ENCODE measurements around the gene NODAL. TPM values are rescaled to one million over a fixed set of nuclear protein-coding genes. Genes with fewer than 3 reads are reported as not detected.

Gene NODAL
- total RNA-seq, 2 experiments from 2014 or later = not detected

- Mint-ChIP-seq H3K27ac (peak overlapping the region; percentile 68), H3K4me1 (peaks cover 34% of the 10 kb centered on the region), H3K27me3 (peaks cover 42% of the 10 kb centered on the region), H3K9me3 (no peaks in the 10 kb centered on the region), H3K4me3 (peak overlapping the region; percentile 80), H3K36me3 (no peaks in the 10 kb centered on the region)
- DNase-seq (peak; percentile 79), ATAC-seq (ENCODE audit: low read depth) (peak; percentile 77)
- POLR2A ChIA-PET = interaction anchor here (0.7 to 1.7 kb wide), 5 partner anchors 16 to 73 kb away, joined by 3 to 8 read pairs (median 4); partner anchors contain the start of gene EIF4EBP2
Observed at GRCh38 chr10:70477661-70478162, 36.2 kb upstream of the NODAL start.

GRCh38 chr10:70476249-70477035 is 35.0 kb upstream of the NODAL start:
- ATAC-seq (ENCODE audit: low read depth) = no peak

GRCh38 chr10:70475661-70476060 is 34.2 kb upstream of the NODAL start:
- DNase-seq = no peak
- POLR2A ChIA-PET = no interaction called here
- no peak overlapping the region for H3K27ac Mint-ChIP-seq

More at GRCh38 chr10:70476249-70477035, 35.0 kb upstream of the NODAL start:
- no peak for DNase-seq
- no peak overlapping the region for H3K4me3 Mint-ChIP-seq
- no peaks in the 10 kb centered on the region for H3K36me3 Mint-ChIP-seq
- H3K4me1 Mint-ChIP-seq = peaks cover 34% of the 10 kb centered on the region
- no peak overlapping the region for H3K27ac Mint-ChIP-seq
- H3K9me3 Mint-ChIP-seq = no peaks in the 10 kb centered on the region
- peaks cover 42% of the 10 kb centered on the region for H3K27me3 Mint-ChIP-seq
- POLR2A ChIA-PET = interaction anchor here (1.3 to 1.7 kb wide), 2 partner anchors 18 to 23 kb away, joined by 4 to 8 read pairs; no protein-coding TSS in a partner anchor

GRCh38 chr10:70474780-70475179 is 33.3 kb upstream of the NODAL start:
- peaks cover 22% of the 10 kb centered on the region for H3K4me1 Mint-ChIP-seq
- ATAC-seq (ENCODE audit: low read depth) (no peak), DNase-seq (no peak)
- H3K27me3 Mint-ChIP-seq = peaks cover 47% of the 10 kb centered on the region
- no peak overlapping the region for H3K27ac Mint-ChIP-seq
- no peaks in the 10 kb centered on the region for H3K9me3 Mint-ChIP-seq
- H3K36me3 Mint-ChIP-seq = no peaks in the 10 kb centered on the region
- POLR2A ChIA-PET = interaction anchor here (1.1 kb wide), 1 partner anchor 20 kb away, joined by 3 read pairs; no protein-coding TSS in a partner anchor
- no peak overlapping the region for H3K4me3 Mint-ChIP-seq

More at GRCh38 chr10:70475661-70476060, 34.2 kb upstream of the NODAL start:
- ATAC-seq (ENCODE audit: low read depth) = no peak
- peaks cover 28% of the 10 kb centered on the region for H3K4me1 Mint-ChIP-seq
- H3K27me3 Mint-ChIP-seq = peaks cover 44% of the 10 kb centered on the region
- no peaks in the 10 kb centered on the region for H3K36me3 Mint-ChIP-seq
- H3K9me3 Mint-ChIP-seq = no peaks in the 10 kb centered on the region
- no peak overlapping the region for H3K4me3 Mint-ChIP-seq

- Mint-ChIP-seq H3K4me3 (no peak overlapping the region), H3K27me3 (peaks cover 49% of the 10 kb centered on the region), H3K9me3 (no peaks in the 10 kb centered on the region), H3K36me3 (no peaks in the 10 kb centered on the region), H3K4me1 (peaks cover 19% of the 10 kb centered on the region), H3K27ac (no peak overlapping the region)
- DNase-seq (no peak), ATAC-seq (ENCODE audit: low read depth) (no peak)
- POLR2A ChIA-PET = no interaction called here
Observed at GRCh38 chr10:70472799-70473454, 31.4 kb upstream of the NODAL start.

GRCh38 chr10:70466951-70467350 is 25.5 kb upstream of the NODAL start:
- Mint-ChIP-seq H3K36me3 (no peaks in the 10 kb centered on the region), H3K27ac (no peak overlapping the region), H3K4me3 (no peak overlapping the region), H3K27me3 (peaks cover 23% of the 10 kb centered on the region), H3K4me1 (peaks cover 4% of the 10 kb centered on the region), H3K9me3 (no peaks in the 10 kb centered on the region)
- no peak for DNase-seq
- POLR2A ChIA-PET = no interaction called here
- ATAC-seq (ENCODE audit: low read depth) = no peak

- no peaks in the 10 kb centered on the region for H3K9me3 Mint-ChIP-seq
- no peak overlapping the region for H3K4me3 Mint-ChIP-seq
- no peak for ATAC-seq (ENCODE audit: low read depth)
- no peak for DNase-seq
- no peak overlapping the region for H3K27ac Mint-ChIP-seq
- H3K36me3 Mint-ChIP-seq = no peaks in the 10 kb centered on the region
- POLR2A ChIA-PET = no interaction called here
- peaks cover 29% of the 10 kb centered on the region for H3K27me3 Mint-ChIP-seq
- H3K4me1 Mint-ChIP-seq = peaks cover 4% of the 10 kb centered on the region
Observed at GRCh38 chr10:70465832-70466231, 24.4 kb upstream of the NODAL start.

- no peak overlapping the region for H3K27ac Mint-ChIP-seq
- no peaks in the 10 kb centered on the region for H3K9me3 Mint-ChIP-seq
- ATAC-seq (ENCODE audit: low read depth) (no peak), DNase-seq (no peak)
- POLR2A ChIA-PET = no interaction called here
- peaks cover 33% of the 10 kb centered on the region for H3K27me3 Mint-ChIP-seq
- no peaks in the 10 kb centered on the region for H3K36me3 Mint-ChIP-seq
- H3K4me1 Mint-ChIP-seq = peaks cover 4% of the 10 kb centered on the region
- no peak overlapping the region for H3K4me3 Mint-ChIP-seq
Observed at GRCh38 chr10:70465278-70465677, 23.8 kb upstream of the NODAL start.

GRCh38 chr10:70462349-70462984 is 21.0 kb upstream of the NODAL start:
- Mint-ChIP-seq H3K4me1 (peaks cover 1% of the 10 kb centered on the region), H3K27me3 (peaks cover 47% of the 10 kb centered on the region), H3K27ac (no peak overlapping the region), H3K4me3 (no peak overlapping the region), H3K9me3 (no peaks in the 10 kb centered on the region), H3K36me3 (no peaks in the 10 kb centered on the region)
- POLR2A ChIA-PET = no interaction called here
- no peak for ATAC-seq (ENCODE audit: low read depth)
- DNase-seq = no peak

GRCh38 chr10:70461397-70462348 is 20.2 kb upstream of the NODAL start:
- ATAC-seq (ENCODE audit: low read depth) (peak; percentile 73), DNase-seq (peak; percentile 60)
- no peaks in the 10 kb centered on the region for H3K9me3 Mint-ChIP-seq
- no peak overlapping the region for H3K27ac Mint-ChIP-seq
- peaks cover 1% of the 10 kb centered on the region for H3K4me1 Mint-ChIP-seq
- POLR2A ChIA-PET = interaction anchor here (1.0 kb wide), 1 partner anchor 17 kb away, joined by 3 read pairs; the partner anchor contains the start of gene PALD1
- H3K27me3 Mint-ChIP-seq = peaks cover 48% of the 10 kb centered on the region
- H3K4me3 Mint-ChIP-seq = no peak overlapping the region
- H3K36me3 Mint-ChIP-seq = no peaks in the 10 kb centered on the region

- H3K4me1 Mint-ChIP-seq = peaks cover 1% of the 10 kb centered on the region
- no peak overlapping the region for H3K4me3 Mint-ChIP-seq
- DNase-seq (no peak), ATAC-seq (ENCODE audit: low read depth) (no peak)
- H3K27ac Mint-ChIP-seq = no peak overlapping the region
- no peaks in the 10 kb centered on the region for H3K36me3 Mint-ChIP-seq
- no peaks in the 10 kb centered on the region for H3K9me3 Mint-ChIP-seq
- POLR2A ChIA-PET = no interaction called here
- peaks cover 61% of the 10 kb centered on the region for H3K27me3 Mint-ChIP-seq
Observed at GRCh38 chr10:70459774-70460490, 18.5 kb upstream of the NODAL start.

All from activated naive CD8-positive, alpha-beta T cell treated with anti-CD3 and anti-CD28 coated beads, Interleukin-2, amount 10 ng/mL, durations not matched to agents 7 days and 5 days (primary cell).